Thoracic aorta (tissue), 2 donors: ENCODE data around the gene ODF2. TPM values are rescaled to one million over a fixed set of nuclear protein-coding genes. Genes with fewer than 3 reads are reported as not detected.
"Not testable (repeated sequence)": the region's sequence is repeated elsewhere in the genome, so short reads cannot be mapped to it uniquely, and the experiment has no call there.

ENCODE experiments used
- ATAC-seq: fragments of 150-250 bp; one replicate; pipeline ENCODE4 v1.8.0; 2017; ENCODE audit warnings: low read depth; ENCODE audit not compliant: insufficient number of reproducible peaks, low FRiP score
- DNase-seq: peaks from one replicate; pipeline ENCODE4 v3.0.0-alpha.2; 2020; ENCODE audit warnings: low spot score
- H3K27ac ChIP-seq, 2 donors: fragments of 200-600 bp; sonication (generic); 1 replicate in 1 of 2; 2 replicates in 1 of 2; pipeline ENCODE4 v1.5.1; 2016; ENCODE audit warnings: mild to moderate bottlenecking in 2 of 2, moderate library complexity in 2 of 2
- H3K27me3 ChIP-seq: fragments of 200-600 bp; sonication (generic); replicated peaks from 2 replicates; pipeline ENCODE4 v1.6.0; 2016; ENCODE audit warnings: mild to moderate bottlenecking; ENCODE audit not compliant: insufficient read depth
- H3K36me3 ChIP-seq: fragments of 200-600 bp; sonication (generic); one replicate; pipeline ENCODE4 v1.5.1; 2016
- H3K4me1 ChIP-seq, 2 donors: fragments of 200-600 bp; sonication (generic); 1 replicate in 1 of 2; 2 replicates in 1 of 2; pipeline versions ENCODE4 v1.5.1 to v1.6.0; 2016; ENCODE audit warnings: low read depth in 2 of 2, mild to moderate bottlenecking in 1 of 2; ENCODE audit not compliant: control insufficient read depth in 1 of 2
- H3K4me3 ChIP-seq: fragments of 200-600 bp; sonication (generic); 2 replicates; pipeline ENCODE4 v1.5.1; 2016; ENCODE audit warnings: mild to moderate bottlenecking
- H3K9me3 ChIP-seq: fragments of 200-600 bp; sonication (generic); 2 replicates; pipeline ENCODE4 v1.5.1; 2016
- CTCF ChIP-seq: fragments of 200-600 bp; sonication (generic); IDR thresholded peaks from one replicate; pipeline ENCODE4 v1.5.1; 2019; ENCODE audit warnings: antibody characterized with exemption
- total RNA-seq, 2 donors: library from RNA; depleted of rRNA; stranded (reverse); fragments of >200 nt; gene quantifications; one replicate each; pipeline versions ENCODE4 v1.1.0 to v1.2.3, GENCODE V29; 2016

Gene ODF2
- total RNA-seq, 2 donors from 2014 or later, result 22.5 to 36.5 TPM

DNA sequence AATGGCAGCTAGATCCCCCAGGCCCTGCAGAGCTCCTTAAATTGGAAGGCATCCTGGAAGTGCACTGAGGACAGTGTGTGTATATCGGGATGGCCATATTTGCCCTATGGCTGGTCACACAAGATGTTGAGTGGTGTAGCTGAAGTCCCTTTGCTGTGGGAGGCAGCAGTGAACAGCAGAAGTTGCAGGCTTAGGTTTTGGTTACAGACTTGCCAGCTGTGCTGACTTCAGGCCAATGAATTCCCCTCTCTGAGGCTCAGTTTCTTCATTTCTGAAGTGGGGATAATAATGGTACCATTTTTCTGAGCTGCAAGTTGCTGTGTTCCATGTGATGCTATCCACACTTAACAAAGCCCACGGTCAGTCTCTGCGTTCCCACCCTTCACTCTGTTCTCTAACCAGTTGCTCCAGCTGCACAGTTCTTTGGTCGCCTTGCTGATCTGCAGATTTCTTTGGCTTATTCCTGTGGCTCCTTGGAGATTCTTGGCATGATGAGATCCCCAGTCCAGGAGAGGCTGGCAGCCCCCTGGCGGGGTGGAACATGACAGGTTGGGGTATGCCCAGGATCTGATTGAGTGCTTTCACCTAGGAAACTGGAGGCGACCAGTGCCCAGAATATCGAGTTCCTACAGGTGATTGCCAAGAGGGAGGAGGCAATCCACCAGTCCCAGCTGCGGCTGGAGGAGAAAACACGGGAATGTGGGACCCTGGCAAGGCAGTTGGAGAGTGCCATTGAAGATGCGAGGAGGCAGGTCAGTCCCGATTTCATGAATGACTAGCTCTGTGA lies 42.2 kb downstream of the ODF2 start:
- Histone ChIP-seq H3K4me3 (no peak overlapping the region), H3K9me3 (no peaks in the 10 kb centered on the region), H3K36me3 (peaks cover 26% of the 10 kb centered on the region), H3K27me3 (no peaks in the 10 kb centered on the region), H3K4me1 (peaks cover 21 to 41% of the 10 kb centered on the region in 2 donors), H3K27ac (no peak overlapping the region)
- DNase-seq (no peak), ATAC-seq (no peak)
- TF ChIP-seq CTCF, result no peak

- Histone ChIP-seq H3K27me3 (no peaks in the 10 kb centered on the region), H3K4me1 (peaks cover 27 to 49% of the 10 kb centered on the region in 2 donors), H3K9me3 (no peaks in the 10 kb centered on the region), H3K36me3 (peaks cover 25% of the 10 kb centered on the region), H3K4me3 (no peak overlapping the region), H3K27ac (no peak overlapping the region)
- ATAC-seq (no peak), DNase-seq (no peak)
- no peak for TF ChIP-seq CTCF
Observed at GRCh38 chr9:128498911-128499310, 43.1 kb downstream of the ODF2 start.

DNA sequence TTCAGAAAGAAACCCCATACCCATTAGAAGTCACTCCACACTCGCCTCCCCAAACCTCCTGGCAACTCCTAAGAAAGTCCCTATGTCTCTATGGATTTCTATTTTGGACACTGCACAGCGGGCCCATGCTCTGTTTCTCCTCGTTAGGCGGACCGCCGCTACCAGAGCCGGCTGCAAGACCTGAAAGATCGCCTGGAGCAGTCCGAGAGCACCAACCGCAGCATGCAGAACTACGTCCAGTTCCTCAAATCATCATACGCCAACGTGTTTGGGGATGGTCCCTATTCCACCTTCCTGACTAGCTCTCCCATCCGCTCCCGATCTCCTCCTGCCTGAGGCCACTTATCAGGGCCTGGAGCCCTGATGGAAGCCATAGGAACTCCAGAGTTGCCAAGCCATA lies 44.1 kb downstream of the ODF2 start:
- peak overlapping the region; percentile 73 to 89 for H3K27ac ChIP-seq
- ATAC-seq, result no peak
- H3K36me3 ChIP-seq, result peaks cover 25% of the 10 kb centered on the region

DNA sequence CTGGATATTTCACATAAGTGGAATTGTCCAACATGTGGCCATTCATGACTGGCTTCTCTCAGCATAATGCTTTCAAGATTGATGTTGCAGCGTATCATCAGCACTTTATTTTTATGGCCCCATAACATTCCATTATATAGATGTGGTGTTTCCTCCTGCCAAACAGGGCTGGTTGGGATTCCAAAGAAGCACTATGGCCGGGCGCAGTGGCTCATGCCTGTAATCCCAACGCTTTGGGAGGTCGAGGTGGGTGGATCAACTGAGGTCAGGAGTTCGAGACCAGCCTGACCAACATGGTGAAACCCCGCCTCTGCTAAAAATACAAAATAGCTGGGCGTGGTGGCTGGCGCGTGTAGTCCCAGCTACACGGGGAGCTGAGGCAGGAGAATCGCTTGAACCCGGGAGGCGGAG lies 47.6 kb downstream of the ODF2 start:
- Histone ChIP-seq H3K27ac (peak overlapping the region; percentile 22 to 89), H3K4me1 (peaks cover 41 to 56% of the 10 kb centered on the region in 2 donors), H3K4me3 (peak overlapping the region; percentile 97)
- not testable (repeated sequence) for DNase-seq, H3K9me3 ChIP-seq, H3K27me3 ChIP-seq, H3K36me3 ChIP-seq, ATAC-seq

More for the DNA sequence above, 44.1 kb downstream of the ODF2 start:
- Histone ChIP-seq H3K9me3 (no peaks in the 10 kb centered on the region), H3K4me3 (no peak overlapping the region), H3K4me1 (peaks cover 28 to 44% of the 10 kb centered on the region in 2 donors), H3K27me3 (no peaks in the 10 kb centered on the region)
- no peak for TF ChIP-seq CTCF
- DNase-seq, result no peak

DNA sequence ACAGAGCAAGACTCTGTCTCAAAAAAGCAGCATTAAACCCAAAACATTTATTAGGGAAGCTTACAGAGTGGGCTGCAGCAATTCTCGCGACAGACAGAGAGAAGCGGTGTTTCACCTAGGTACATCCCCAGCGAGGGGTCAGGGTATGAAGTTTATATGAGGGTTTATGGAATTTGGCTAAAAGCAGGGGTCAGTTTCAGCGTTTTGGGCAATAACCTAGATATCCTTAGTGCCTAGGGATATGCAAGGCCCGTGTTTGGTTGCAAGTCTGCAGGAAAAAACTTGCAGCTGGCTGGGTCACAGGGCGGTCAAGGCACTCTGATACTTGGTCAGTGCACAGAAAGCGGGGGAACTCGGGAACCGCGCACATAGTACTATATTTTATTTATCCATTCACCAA lies 48.1 kb downstream of the ODF2 start:
- Histone ChIP-seq H3K27ac (peak overlapping the region; percentile 22 to 89), H3K4me3 (peak overlapping the region; percentile 97), H3K4me1 (peaks cover 41 to 56% of the 10 kb centered on the region in 2 donors), H3K27me3 (no peaks in the 10 kb centered on the region), H3K9me3 (no peaks in the 10 kb centered on the region), H3K36me3 (peaks cover 5% of the 10 kb centered on the region)
- DNase-seq, result no peak
- TF ChIP-seq CTCF, result no peak
- ATAC-seq, result no peak
